ENCODE data around the gene DUS1L.

- TF ChIP-seq CTCF (optimal IDR thresholded peaks at IDR 0.05 in 1 of 3, IDR thresholded peaks at IDR 0.05 in 1 of 3, conservative IDR thresholded peaks at IDR 0.05 in 1 of 3; ENCODE audit: extremely low read depth in 1 of 3, insufficient read depth in 2 of 3, low read length in 3 of 3) (no peak), EZH2 (IDR thresholded peaks at IDR 0.05; ENCODE audit: low read length) (no peak)
Measured at GRCh38 chr17:82028246-82028645, 37.4 kb downstream of the DUS1L start.

Measured in keratinocyte (primary cell).